GM23248 (cell line): ENCODE data around the gene PTPRA. TPM values are rescaled to one million over a fixed set of nuclear protein-coding genes. Genes with fewer than 3 reads are reported as not detected.
"Not testable (repeated sequence)": the region's sequence is repeated elsewhere in the genome, so short reads cannot be mapped to it uniquely, and the experiment has no call there.

ENCODE experiments used
- DNase-seq: peaks from one replicate; pipeline ENCODE4 v3.0.0-alpha.2; 2015
- H2AFZ ChIP-seq: fragments of 200-600 bp; sonication (generic); 2 replicates; pipeline ENCODE4 v1.6.1; 2016; ENCODE audit warnings: antibody characterized with exemption
- H3F3A ChIP-seq: fragments of 200-600 bp; sonication (generic); 2 replicates; pipeline ENCODE4 v1.6.1; 2016; ENCODE audit warnings: mild to moderate bottlenecking, antibody characterized with exemption, mixed run types; ENCODE audit not compliant: insufficient read depth
- H3K27ac ChIP-seq: fragments of 200-600 bp; sonication (generic); 2 replicates; pipeline ENCODE4 v1.5.1; 2016; ENCODE audit warnings: mild to moderate bottlenecking
- H3K27me3 ChIP-seq: fragments of 200-600 bp; sonication (generic); replicated peaks from 2 replicates; pipeline ENCODE4 v1.6.1; 2016; ENCODE audit warnings: mild to moderate bottlenecking; ENCODE audit not compliant: insufficient read depth
- H3K36me3 ChIP-seq: fragments of 200-600 bp; sonication (generic); 2 replicates; pipeline ENCODE4 v1.6.1; 2016; ENCODE audit warnings: low read depth, mild to moderate bottlenecking
- H3K4me1 ChIP-seq: fragments of 200-600 bp; sonication (generic); 2 replicates; pipeline ENCODE4 v1.6.1; 2016; ENCODE audit warnings: mild to moderate bottlenecking; ENCODE audit not compliant: insufficient read depth
- H3K4me2 ChIP-seq: fragments of 200-600 bp; sonication (generic); one replicate; pipeline ENCODE4 v1.6.1; 2016; ENCODE audit warnings: mild to moderate bottlenecking; ENCODE audit not compliant: unreplicated experiment
- H3K4me3 ChIP-seq: fragments of 200-600 bp; sonication (generic); 2 replicates; pipeline ENCODE4 v1.5.1; 2016; ENCODE audit warnings: mild to moderate bottlenecking
- H3K79me2 ChIP-seq: fragments of 200-600 bp; sonication (generic); 2 replicates; pipeline ENCODE4 v1.6.1; 2016; ENCODE audit warnings: mild to moderate bottlenecking; ENCODE audit not compliant: insufficient read depth
- H3K9ac ChIP-seq: fragments of 200-600 bp; sonication (generic); 2 replicates; pipeline ENCODE4 v1.6.1; 2016; ENCODE audit warnings: mild to moderate bottlenecking
- H3K9me2 ChIP-seq: fragments of 200-600 bp; sonication (generic); 2 replicates; pipeline ENCODE4 v1.6.1; 2016; ENCODE audit warnings: mixed run types, mild to moderate bottlenecking, moderate library complexity; ENCODE audit not compliant: insufficient read depth
- H3K9me3 ChIP-seq: fragments of 200-600 bp; sonication (generic); one replicate; pipeline ENCODE4 v1.6.1; 2017; ENCODE audit warnings: low read depth
- H4K20me1 ChIP-seq: fragments of 200-600 bp; sonication (generic); 2 replicates; pipeline ENCODE4 v1.6.0; 2016; ENCODE audit not compliant: insufficient read depth
- EZH2 ChIP-seq: fragments of 200-600 bp; sonication (generic); IDR thresholded peaks from 2 replicates; pipeline ENCODE4 v1.6.1; 2018; ENCODE audit warnings: antibody characterized with exemption, mild to moderate bottlenecking; ENCODE audit not compliant: insufficient read depth, poor library complexity, severe bottlenecking
- EZH2phosphoT487 ChIP-seq: fragments of 200-600 bp; sonication (generic); IDR thresholded peaks from 2 replicates; pipeline ENCODE4 v1.6.1; 2018; ENCODE audit warnings: antibody characterized with exemption, moderate library complexity, mild to moderate bottlenecking, low read depth; ENCODE audit not compliant: insufficient read depth
- WGBS, 2 experiments: methylation state at CpG; one replicate each; pipeline ENCODE4 v1.1.6; 2015 to 2017; ENCODE audit warnings: low lambda C conversion rate in 2 of 2, low coverage in 1 of 2; ENCODE audit errors: missing lambda C conversion rate in 2 of 2; 5-methylcytosine and 5-hydroxymethylcytosine counted together
- in situ Hi-C: fragments of 300-500 bp; cut with MboI; formaldehyde crosslinking; loops from 2 replicates; pipeline ENCODE4 v1.15.0; 2020
- polyA plus RNA-seq: library from polyadenylated mRNA; unstranded; fragments of >200 nt; fragmentation: Nextera tagmentation; extraction: Ambion mirVana; gene quantifications from 2 replicates; pipeline ENCODE4 v1.2.1, GENCODE V29; 2016
- total RNA-seq: library from RNA; depleted of rRNA; stranded (reverse); fragments of >200 nt; shearing (Covaris generic); gene quantifications from 2 replicates; pipeline ENCODE4 v1.2.3, GENCODE V29; 2014

The PTPRA gene
- total and polyA plus RNA-seq, 2 experiments from 2014 or later: 37.4 to 50.8 TPM

- no peak for DNase-seq
- peaks cover 18% of the 10 kb centered on the region for H3K4me1 ChIP-seq
- H3K9me2 ChIP-seq: no peaks in the 10 kb centered on the region
- no peaks in the 10 kb centered on the region for H3K9me3 ChIP-seq
- no peaks in the 10 kb centered on the region for H3K27me3 ChIP-seq
- H3K36me3 ChIP-seq: no peaks in the 10 kb centered on the region
- no peak for TF ChIP-seq EZH2phosphoT487
- TF ChIP-seq EZH2: no peak
- WGBS, 2 experiments: 43 to 52% methylated on average over 14 to 16 of the region's 16 CpGs
- peak overlapping the region; percentile 67 for H3K4me3 ChIP-seq
- peak overlapping the region; percentile 69; the same call in 1 of the 2 replicates for H3K9ac ChIP-seq
- no peak overlapping the region for H3K27ac ChIP-seq
- H3K79me2 ChIP-seq: no peaks in the 10 kb centered on the region
- peaks cover 21% of the 10 kb centered on the region for H3F3A ChIP-seq
- H3K4me2 ChIP-seq: peak overlapping the region; percentile 75
- H2AFZ ChIP-seq: peak overlapping the region; percentile 75
- no peaks in the 10 kb centered on the region for H4K20me1 ChIP-seq
- in situ Hi-C loops: no loop called here
Measured at GRCh38 chr20:3071266-3071609, 198.0 kb downstream of the PTPRA start.

DNA sequence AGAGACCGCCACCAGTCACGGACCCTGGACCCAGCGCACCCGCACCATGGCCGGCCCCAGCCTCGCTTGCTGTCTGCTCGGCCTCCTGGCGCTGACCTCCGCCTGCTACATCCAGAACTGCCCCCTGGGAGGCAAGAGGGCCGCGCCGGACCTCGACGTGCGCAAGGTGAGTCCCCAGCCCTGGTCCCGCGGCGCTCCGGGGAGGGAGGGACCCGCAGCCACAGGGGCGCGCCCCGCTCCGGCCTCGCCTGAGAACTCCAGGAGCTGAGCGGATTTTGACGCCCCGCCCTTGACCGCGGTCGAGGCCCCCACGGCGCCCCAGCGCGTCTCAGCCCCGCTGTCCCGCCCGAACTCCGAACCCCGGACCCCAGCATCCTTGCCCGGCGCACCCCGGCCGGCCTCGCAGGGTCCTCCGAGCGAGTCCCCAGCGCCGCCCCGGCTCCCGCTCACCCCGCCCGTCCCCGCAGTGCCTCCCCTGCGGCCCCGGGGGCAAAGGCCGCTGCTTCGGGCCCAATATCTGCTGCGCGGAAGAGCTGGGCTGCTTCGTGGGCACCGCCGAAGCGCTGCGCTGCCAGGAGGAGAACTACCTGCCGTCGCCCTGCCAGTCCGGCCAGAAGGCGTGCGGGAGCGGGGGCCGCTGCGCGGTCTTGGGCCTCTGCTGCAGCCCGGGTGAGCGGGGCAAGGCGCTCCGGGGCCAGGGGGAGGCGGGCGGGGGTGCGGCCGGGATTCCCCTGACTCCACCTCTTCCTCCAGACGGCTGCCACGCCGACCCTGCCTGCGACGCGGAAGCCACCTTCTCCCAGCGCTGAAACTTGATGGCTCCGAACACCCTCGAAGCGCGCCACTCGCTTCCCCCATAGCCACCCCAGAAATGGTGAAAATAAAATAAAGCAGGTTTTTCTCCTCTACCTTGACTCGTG, 198.6 kb downstream of the PTPRA start, which contains the start of gene OXT:
TSS of gene OXT (plus strand) at position 11 of the 920 bp plus-strand sequence. CDS start at position 47, 36 bp downstream.
- Histone ChIP-seq H3K9me2 (no peaks in the 10 kb centered on the region), H3K9me3 (no peaks in the 10 kb centered on the region), H3K4me1 (peaks cover 14% of the 10 kb centered on the region), H3K27ac (no peak within 1 kb of the TSS), H3K79me2 (no peaks in the 10 kb centered on the region), H3K4me3 (peak within 1 kb of the TSS; percentile 67), H2AFZ (peak within 1 kb of the TSS; percentile 75), H3F3A (peaks cover 20% of the 10 kb centered on the region), H4K20me1 (no peaks in the 10 kb centered on the region), H3K36me3 (no peaks in the 10 kb centered on the region), H3K4me2 (peak within 1 kb of the TSS; percentile 75), H3K9ac (peak within 1 kb of the TSS; percentile 69), H3K27me3 (no peaks in the 10 kb centered on the region)
- 7 to 9% methylated on average over 63 to 71 of the region's 95 CpGs for WGBS, 2 experiments
- DNase-seq: peak; percentile 50
- TF ChIP-seq EZH2 (no peak), EZH2phosphoT487 (0 out of 2 replicates have a peak, but pooled peaks have one; percentile 20)
- in situ Hi-C loops: no loop called here

DNA sequence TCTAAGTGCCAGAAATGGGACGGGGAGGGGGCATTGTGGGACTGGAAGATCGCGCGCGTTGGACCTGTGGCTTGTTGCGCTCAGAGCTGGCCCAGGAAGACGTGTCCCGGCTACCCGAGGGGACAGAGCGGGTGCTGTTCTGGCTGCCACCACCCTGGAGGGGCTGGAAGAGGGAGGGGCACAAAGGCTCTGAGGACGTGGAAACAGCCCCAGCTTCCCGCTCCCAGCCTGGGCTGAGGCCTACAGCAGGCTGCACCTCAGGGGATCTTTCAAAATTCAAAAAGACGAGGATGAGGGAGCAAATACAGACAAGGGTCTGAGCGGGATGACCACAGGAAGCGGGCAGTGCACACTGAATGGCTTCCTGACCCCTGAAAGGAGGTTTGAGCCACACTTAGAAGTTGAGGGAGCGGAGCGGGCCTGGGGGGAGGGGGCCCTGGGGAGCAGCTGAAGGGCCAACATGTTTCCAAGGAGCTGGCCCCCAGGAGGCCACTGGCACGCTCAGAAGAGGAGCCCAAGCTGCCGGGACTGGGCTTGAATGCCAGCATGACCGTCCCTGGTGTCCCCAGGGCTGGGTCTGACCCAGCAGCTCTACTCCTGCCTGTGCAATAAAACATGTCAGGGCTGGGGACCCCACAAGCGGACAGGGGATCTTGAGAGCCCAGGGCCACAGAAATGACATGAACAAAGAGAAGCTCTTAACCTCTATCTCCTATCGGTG, 199.4 kb downstream of the PTPRA start:
- in situ Hi-C loops: no loop called here
- Histone ChIP-seq H3K4me3 (peak overlapping the region; percentile 67), H2AFZ (peak overlapping the region; percentile 75), H3K27me3 (no peaks in the 10 kb centered on the region), H4K20me1 (no peaks in the 10 kb centered on the region), H3K9ac (peak overlapping the region; percentile 69; the same call in 1 of the 2 replicates), H3K9me2 (no peaks in the 10 kb centered on the region), H3F3A (peaks cover 12% of the 10 kb centered on the region), H3K27ac (no peak overlapping the region), H3K79me2 (no peaks in the 10 kb centered on the region), H3K9me3 (no peaks in the 10 kb centered on the region), H3K36me3 (no peaks in the 10 kb centered on the region), H3K4me2 (no peak overlapping the region), H3K4me1 (0 out of 2 replicates have a peak, but pooled peaks cover 6% of the 10 kb centered on the region)
- TF ChIP-seq EZH2: no peak
- no peak for TF ChIP-seq EZH2phosphoT487
- no peak for DNase-seq
- WGBS, 2 experiments: 67 to 72% methylated on average over 22 of the region's 22 CpGs

DNA sequence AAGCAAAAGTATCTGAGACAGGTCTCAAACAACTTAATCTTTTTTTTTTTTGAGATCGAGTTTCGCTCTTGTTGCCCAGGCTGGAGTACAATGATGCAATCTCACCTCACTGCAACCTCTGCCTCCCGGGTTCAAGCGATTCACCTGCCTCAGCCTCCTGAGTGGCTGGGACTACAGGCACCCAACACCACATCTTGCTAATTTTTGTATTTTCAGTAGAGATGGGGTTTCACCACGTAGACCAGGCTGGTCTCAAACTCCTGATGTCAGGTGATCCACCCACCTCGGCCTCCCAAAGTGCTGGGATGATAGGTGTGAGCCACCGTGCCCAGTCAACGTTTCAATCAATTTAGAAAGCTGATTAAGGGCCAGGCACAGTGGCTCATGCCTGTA, 200.0 kb downstream of the PTPRA start:
- DNase-seq, H3K79me2 ChIP-seq, H3K9me3 ChIP-seq, H3K27ac ChIP-seq, in situ Hi-C loops, H3K4me1 ChIP-seq, H3F3A ChIP-seq, H3K27me3 ChIP-seq, H3K36me3 ChIP-seq, H3K9me2 ChIP-seq, H3K4me3 ChIP-seq, H2AFZ ChIP-seq, H3K9ac ChIP-seq, H3K4me2 ChIP-seq, H4K20me1 ChIP-seq: not testable (repeated sequence)
- WGBS, 2 experiments: 90 to 91% methylated on average over 8 of the region's 8 CpGs
